SU-DHL-6 (cell line): Measurements from ENCODE around the gene TMOD2.

ENCODE experiments used
- EZH2phosphoT487 ChIP-seq: fragments of 200-600 bp; sonication (generic), shearing (Covaris generic); conservative IDR thresholded peaks from 2 replicates; pipeline ENCODE4 v1.6.1; 2018; ENCODE audit warnings: mild to moderate bottlenecking, antibody characterized with exemption, low read length, moderate library complexity, mixed read lengths
- TF ChIP-seq, protein P1 (sequence below): fragments of 200-600 bp; sonication (generic); IDR thresholded peaks from one replicate; pipeline ENCODE4 v1.5.1; 2017; ENCODE audit warnings: antibody characterized with exemption, mild to moderate bottlenecking, low read length, moderate library complexity; ENCODE audit not compliant: insufficient read depth, poor library complexity, severe bottlenecking

DNA sequence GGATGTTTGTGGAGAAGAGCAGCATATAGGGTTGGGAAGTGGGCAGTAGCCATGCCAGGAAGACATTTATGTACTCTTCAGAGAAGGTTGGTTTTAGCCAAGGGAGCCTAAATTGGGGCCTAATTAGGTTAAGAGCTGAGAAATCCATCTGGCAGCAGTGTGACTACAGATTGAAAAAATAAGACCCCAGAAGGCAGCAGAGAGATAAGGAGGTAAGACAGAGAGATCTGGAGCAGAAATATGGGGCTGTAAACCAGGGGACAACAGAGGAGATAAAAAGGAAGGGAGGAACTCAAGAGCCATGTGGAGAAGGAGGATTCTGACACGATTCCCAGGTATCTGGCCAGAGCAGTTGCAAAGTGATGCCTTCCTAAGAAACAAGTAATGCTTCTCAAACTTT is 37.2 kb upstream of the TMOD2 start:
- TF ChIP-seq, protein P1, sequence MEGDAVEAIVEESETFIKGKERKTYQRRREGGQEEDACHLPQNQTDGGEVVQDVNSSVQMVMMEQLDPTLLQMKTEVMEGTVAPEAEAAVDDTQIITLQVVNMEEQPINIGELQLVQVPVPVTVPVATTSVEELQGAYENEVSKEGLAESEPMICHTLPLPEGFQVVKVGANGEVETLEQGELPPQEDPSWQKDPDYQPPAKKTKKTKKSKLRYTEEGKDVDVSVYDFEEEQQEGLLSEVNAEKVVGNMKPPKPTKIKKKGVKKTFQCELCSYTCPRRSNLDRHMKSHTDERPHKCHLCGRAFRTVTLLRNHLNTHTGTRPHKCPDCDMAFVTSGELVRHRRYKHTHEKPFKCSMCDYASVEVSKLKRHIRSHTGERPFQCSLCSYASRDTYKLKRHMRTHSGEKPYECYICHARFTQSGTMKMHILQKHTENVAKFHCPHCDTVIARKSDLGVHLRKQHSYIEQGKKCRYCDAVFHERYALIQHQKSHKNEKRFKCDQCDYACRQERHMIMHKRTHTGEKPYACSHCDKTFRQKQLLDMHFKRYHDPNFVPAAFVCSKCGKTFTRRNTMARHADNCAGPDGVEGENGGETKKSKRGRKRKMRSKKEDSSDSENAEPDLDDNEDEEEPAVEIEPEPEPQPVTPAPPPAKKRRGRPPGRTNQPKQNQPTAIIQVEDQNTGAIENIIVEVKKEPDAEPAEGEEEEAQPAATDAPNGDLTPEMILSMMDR, result no peak
- no peak for TF ChIP-seq EZH2phosphoT487
